HG03521 (cell line): ENCODE results near the gene S100Z.
"Not testable (repeated sequence)": the region's sequence is repeated elsewhere in the genome, so short reads cannot be mapped to it uniquely, and the experiment has no call there.

ENCODE experiments used
- ATAC-seq: cut with Tn5 transposase; IDR thresholded peaks from one replicate; pipeline ENCODE4 v1.9.1; 2021; ENCODE audit warnings: mild to moderate bottlenecking, moderate library complexity; ENCODE audit not compliant: unreplicated experiment

The S100Z gene

GRCh38 chr5:76867827-76868693 is 18.2 kb downstream of the S100Z start:
- no peak for ATAC-seq

DNA sequence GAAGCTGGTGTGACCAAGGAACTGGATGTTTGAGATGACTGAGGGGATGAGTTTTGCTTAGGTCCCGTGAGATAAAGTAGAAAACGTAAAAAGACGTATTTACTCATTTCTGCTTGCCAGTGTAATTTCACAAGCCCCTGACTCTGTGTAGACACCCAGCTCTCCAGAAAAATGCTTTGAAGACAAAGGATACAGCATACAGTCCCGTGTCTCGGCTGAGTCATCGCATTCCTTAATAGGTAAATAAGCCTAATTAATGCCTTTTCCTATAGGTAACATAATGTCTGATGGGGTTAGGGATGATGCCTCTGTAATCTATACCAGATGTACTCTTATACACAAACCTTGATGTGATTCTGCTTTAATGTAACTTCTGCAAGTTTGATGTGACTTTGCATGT is 20.2 kb downstream of the S100Z start:
- no peak for ATAC-seq

- no peak for ATAC-seq
Measured at GRCh38 chr5:76874088-76874581, 24.3 kb downstream of the S100Z start.

DNA sequence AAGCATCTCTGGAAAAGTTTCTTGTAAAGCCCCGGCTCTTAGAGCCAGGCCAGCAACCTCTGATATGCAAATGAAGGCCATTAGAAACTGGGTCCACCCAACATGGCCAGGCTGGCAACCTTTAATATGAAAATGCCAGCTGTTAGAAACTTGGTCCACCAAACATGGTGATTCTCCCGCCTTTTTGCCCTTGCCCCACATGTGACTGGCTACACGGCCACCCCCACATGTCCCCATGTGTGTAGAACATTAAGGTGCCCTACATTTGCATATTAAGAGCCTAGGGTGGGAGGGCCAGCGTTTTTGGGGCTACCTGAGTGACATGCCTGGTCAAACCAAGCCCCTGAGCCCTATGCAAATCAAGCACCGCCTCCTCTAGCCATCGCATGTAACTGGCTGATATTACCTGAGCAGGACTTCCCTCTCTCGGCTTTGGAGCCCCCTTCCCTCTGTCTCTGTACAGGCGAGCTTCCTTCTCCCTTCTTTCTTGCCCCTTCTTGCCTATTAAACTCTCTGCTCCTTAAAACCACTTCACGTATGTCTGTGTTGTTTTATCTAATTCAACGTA is 39.0 kb downstream of the S100Z start:
- ATAC-seq: no peak

- ATAC-seq: no peak
Measured at GRCh38 chr5:76893294-76893693, 43.5 kb downstream of the S100Z start.

- ATAC-seq: no peak
Measured at GRCh38 chr5:76896196-76896595, 46.4 kb downstream of the S100Z start.

DNA sequence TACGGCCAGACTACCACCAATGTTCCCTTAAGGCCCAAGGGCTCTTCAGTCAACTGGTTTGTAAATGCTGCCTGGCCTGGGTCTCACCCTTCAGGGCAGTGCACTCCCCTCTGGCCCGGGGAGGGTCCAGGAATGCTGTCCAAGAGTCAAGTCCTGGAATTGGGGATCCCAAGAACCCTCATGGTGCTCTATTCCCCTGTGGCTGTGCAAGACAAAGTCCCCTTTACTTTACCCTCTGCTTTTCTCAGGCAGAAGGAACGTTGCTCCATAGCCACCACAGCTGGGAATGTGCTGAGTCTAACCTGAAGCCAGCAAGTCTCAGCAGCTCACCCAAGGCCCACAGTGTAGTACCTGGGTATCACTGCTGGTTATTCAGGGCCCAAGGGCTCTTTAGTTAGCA is 51.7 kb downstream of the S100Z start:
- ATAC-seq: no peak

GRCh38 chr5:76908166-76908565 is 58.4 kb downstream of the S100Z start:
- no peak for ATAC-seq

DNA sequence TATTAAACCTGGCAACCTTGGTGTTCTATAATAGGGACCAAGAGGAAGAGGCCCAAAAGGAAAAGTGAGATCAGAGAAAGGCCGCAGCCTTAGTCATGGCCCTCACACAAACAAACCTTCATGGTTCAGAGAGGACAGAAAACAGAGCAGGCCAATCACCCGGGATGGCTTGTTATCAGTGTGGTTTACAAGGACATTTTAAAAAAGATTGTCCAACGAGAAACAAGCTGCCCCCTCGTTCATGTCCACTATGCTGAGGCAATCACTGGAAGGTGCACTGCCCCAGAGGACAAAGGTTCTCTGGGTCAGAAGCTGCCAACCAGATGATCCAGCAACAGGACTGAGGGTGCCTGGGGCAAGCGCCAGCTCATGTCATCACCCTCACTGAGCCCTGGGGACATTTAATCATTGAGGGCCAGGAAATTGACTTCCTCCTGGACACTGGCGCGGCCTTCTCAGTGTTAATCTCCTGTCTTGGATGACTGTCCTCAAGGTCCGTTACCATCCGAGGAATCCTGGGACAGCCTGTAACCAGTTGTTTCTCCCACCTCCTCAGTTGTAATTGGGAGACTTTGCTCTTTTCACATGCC is 60.6 kb downstream of the S100Z start:
- not testable (repeated sequence) for ATAC-seq

DNA sequence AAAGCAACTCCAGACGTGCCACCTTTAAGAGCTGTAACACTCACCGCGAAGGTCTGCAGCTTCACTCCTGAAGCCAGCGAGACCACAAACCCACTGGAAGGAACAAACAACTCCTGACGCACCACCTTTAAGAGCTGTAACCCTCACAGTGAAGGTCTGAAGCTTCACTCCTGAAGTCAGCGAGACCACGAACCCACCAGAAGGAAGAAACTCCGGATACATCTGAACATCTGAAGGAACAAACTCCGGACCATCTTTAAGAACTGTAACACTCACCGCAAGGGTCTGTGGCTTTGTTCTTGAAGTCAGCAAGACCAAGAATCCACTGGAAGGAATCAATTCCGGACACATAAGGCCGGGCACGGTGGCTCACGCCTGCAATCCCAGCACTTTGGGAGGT is 64.9 kb downstream of the S100Z start:
- ATAC-seq: not testable (repeated sequence)

- no peak for ATAC-seq
Measured at GRCh38 chr5:76918539-76918938, 68.7 kb downstream of the S100Z start.

DNA sequence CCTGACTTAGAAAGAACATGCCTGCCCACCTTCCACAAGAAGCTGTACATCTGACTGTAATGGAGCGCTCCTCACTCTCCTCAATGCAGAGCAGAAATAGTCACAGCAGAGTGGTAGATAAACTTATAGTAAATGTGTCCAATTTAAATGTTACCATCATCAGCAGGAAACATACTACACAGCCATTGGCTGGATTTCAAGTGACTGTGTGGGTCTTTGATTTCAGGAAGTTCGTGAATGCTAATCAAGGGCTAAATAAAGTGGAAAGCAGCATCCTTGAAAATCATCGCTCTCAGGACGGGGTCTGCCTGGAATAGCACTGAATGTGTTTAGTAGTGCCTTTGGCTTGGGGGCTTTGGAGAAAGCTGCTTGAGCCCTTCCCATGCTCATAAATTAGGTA is 70.7 kb downstream of the S100Z start:
- no peak for ATAC-seq

- ATAC-seq: no peak
Measured at GRCh38 chr5:76926329-76927105, 76.7 kb downstream of the S100Z start.

- no peak for ATAC-seq
Measured at GRCh38 chr5:76927961-76928360, 78.1 kb downstream of the S100Z start.

GRCh38 chr5:76930083-76930482 is 80.3 kb downstream of the S100Z start:
- no peak for ATAC-seq

DNA sequence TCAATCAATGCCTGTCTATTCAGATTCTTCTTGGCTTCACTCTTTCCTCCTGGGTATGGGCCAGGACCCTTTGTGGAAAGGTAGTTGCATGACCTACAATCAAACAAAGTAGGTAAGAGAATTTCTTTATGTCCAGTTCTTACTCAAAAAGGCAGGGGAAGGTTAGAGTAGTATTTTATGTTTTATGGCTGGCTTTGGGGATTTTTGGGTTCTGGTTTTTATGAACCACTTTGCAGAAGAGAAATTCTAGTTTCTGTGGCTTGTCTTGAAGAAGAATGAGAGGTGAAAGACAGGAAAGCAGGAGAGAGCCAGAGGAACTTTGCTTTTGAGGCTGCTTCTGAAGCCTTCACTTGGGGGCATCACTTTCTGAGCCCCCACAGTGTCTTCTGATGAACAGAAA is 88.4 kb downstream of the S100Z start:
- ATAC-seq: no peak

DNA sequence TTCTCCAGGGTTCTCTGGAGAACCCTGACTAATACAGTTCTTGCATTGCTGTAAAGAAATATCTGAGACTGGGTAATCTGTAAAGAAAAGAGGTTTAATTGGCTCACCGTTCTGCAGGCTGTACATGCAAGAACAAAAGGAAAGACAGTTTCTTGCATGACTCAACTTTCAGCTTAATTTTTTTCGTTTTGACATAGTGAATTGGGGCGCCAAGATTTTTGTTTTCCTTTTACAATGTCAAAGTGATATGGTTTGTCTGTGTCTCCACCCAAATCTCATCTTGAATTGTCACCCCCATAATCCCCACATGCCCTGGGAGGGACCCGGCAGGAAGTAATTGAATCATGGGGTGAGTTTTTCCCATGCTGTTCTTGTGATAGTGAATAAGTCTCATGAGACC is 91.2 kb downstream of the S100Z start:
- ATAC-seq: no peak

DNA sequence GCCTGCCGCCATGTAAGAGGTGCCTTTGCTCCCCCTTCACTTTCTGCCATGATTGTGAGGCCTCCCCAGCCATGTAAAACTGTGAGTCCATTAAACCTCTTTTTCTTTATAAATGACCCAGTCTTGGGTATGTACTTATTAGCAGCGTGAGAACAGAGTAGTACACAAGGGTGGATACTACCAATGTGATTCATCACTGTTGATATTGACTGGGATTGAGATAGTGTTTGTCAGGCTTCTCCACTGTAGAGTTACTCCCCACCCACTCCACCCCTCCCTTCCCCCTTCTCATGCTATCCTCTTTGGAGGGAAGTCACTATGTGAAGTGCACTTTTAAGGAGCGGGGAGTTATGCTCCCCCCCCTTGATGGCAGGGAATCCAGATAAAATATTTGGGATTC is 91.6 kb downstream of the S100Z start:
- no peak for ATAC-seq

DNA sequence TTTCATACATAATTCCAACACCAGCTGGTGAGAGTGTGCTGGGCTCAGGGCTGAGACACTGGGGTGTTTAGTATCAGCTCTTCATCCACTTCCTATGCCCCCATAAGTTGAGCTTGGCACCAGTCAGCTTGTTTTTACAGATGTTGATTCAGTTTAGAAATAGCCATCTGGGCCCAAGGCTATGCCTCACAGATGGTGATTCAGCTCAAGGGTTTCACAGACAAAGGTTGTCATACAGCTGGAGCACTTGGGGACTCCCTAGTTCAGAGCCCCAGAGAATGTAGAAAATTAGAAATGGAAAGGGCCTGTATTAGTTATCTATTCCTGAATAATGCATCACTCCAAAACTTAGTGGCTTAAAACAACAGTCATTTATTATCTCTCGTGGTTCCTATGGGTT is 92.8 kb downstream of the S100Z start:
- no peak for ATAC-seq

- no peak for ATAC-seq
Measured at GRCh38 chr5:76943006-76943405, 93.2 kb downstream of the S100Z start.

- ATAC-seq: no peak
Measured at GRCh38 chr5:76944638-76945037, 94.8 kb downstream of the S100Z start.
